Muscle of back (tissue), 11 donors: ENCODE data around the gene PCGF5. TPM values are rescaled to one million over a fixed set of nuclear protein-coding genes. Genes with fewer than 3 reads are reported as not detected.
"Not testable (repeated sequence)": the region's sequence is repeated elsewhere in the genome, so short reads cannot be mapped to it uniquely, and the experiment has no call there.

Experiments used
- DNase-seq, 3 donors: peaks; one replicate each; pipeline versions ENCODE4 v3.0.0 to v3.0.0-alpha.2; 2013
- polyA plus RNA-seq, 10 donors: library from polyadenylated mRNA; unstranded; fragments of 120-200 nt; gene quantifications; one replicate each; pipeline ENCODE4 v1.2.1, GENCODE V29; 2013; ENCODE audit not compliant: insufficient read length in 10 of 10

PCGF5 gene
- polyA plus RNA-seq, 10 donors: 15.0 to 32.0 (median 18.4) TPM

DNA sequence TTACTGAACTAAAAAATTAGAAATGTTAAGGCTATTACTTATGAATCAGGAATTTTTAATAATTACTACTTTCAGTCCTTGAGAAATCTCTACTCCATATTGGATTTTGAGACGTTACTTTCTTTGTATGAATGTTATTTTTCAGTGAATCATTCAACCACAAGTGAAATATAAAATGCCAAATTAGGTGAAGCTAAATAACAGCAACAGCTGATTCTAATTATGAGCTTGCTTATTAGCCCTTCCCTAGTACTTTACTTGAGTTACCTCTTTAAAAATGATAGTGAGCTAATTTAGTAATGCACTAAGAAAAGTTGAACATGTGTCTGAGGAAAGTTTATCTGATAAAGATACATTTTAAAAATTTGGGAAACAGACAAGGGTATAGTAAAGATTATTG, 51.4 kb downstream of the PCGF5 start:
- DNase-seq: peak in 1 of 3 donors; percentile 49

DNA sequence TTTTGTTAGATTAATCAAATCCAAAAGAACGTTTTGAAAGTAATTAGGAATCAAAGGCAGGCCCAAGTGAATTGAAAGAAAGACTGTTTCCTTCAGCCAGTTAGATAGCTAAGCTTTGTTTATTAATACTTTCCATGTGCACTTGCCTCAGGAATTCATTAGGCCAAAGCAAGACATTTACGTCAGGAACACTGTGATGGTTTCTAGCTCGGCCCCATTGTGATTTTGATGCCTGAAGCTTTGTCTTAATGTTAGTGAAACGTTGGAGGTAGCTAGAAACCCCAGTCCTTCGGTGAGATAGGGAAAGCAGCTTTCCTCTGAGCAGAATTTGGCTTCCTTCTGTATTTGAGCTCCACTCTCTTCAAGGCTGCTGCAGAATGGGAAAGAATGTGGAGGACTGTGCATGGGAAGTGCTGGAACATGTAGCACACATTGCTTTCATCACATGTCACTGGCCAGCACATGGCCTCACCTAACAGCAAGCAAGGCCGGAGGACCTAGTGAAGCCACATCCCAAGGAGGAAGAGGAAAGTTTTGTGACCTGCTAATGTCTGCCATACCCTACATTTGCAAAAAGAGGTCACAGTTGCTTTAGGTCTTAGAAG, 64.1 kb downstream of the PCGF5 start:
- DNase-seq: no peak

DNA sequence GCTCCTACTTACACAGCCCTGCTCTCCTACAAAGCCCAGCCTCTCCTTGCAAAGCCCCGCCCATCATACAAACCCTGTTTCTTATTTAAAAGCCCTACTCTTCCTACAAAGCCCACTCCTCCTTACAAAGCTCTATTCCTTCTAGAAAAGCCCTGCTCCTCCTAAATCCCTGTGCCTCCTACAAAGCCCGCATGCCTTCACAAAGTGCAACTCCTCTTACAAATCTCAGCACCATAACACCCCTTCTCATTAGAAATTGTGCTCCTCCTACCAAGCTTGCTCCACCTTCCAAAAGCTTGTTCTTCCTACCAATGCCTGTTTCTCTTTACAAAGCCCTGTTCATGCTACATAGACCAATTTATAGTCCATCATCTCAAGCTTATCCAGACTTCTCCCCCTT, 66.1 kb downstream of the PCGF5 start:
- no peak for DNase-seq

DNA sequence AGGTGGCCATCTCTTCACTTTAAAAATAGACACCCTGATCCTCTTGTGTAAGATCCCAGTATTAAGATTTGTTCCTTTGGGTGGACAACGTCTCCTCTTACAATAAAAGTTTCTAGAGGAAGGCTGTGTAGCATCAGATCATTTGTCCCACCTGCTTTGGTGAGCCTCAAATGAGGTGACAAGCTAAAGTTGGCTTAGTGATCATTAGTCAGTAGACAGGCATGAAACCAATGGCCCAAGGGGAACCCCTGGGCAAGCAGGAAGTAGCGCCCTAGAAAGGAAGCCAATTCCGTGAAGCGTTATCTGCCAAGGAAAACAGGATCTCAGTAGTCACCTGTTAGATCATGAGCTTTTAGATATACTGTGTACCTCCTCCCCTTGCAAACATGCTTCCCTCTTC, 66.8 kb downstream of the PCGF5 start:
- no peak for DNase-seq

DNA sequence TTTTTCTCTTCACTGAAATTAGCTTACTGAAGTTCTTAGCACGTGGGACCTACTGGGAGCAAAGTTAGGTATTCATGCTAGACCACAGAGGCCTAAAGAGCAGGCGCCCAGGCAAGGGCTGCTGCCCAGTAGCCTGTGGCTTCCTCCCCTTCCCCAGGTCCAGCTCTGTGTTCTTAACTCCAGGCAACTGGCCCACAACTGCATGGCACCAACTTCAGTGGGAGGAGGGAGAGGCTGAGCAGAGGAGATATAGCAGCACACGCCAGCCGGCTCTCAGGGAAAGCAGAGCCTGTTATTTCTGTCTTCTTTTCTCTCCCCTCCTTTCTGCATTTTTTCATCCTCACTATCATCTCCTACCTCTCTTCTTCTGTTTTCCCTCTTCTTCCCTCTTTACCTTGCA, 67.4 kb downstream of the PCGF5 start:
- no peak for DNase-seq

DNA sequence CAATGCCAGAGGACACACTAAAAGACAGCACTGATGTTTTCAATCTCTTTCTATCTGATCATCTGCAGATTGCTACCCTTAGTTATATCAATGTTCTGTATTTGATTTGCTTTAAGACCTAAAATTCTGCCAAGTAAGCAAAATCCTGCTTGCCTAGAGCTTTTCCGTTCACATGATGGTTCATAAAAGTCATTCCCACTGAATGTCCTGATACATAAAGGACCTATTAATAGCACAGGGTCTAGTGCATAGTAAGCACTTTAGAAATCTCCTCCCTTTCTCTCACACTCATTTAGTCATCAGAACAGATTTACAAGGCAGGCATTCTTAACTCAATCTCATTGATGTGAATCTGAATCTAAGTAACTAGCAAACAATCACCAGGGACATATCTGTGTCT, 68.8 kb downstream of the PCGF5 start:
- DNase-seq: no peak

DNA sequence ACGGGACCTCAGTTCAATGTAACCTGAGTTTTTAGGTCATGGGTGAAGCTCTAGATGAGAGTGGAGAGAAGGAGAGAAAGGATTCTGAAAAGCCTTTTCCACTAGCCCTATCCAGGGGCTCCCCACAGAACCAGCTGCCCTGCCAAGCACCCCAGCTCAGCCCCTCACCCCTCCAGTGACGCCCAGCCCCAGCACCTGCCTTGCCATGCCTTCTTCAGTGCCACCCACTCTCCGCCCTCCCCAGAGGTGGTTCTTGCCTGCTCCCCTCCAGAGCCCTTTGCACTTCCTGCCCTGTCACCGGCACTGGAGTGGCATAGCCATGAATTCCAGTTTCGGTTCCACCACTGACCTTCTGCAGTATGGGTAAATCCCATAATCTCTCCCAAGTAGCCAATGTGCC, 70.1 kb downstream of the PCGF5 start:
- no peak for DNase-seq

DNA sequence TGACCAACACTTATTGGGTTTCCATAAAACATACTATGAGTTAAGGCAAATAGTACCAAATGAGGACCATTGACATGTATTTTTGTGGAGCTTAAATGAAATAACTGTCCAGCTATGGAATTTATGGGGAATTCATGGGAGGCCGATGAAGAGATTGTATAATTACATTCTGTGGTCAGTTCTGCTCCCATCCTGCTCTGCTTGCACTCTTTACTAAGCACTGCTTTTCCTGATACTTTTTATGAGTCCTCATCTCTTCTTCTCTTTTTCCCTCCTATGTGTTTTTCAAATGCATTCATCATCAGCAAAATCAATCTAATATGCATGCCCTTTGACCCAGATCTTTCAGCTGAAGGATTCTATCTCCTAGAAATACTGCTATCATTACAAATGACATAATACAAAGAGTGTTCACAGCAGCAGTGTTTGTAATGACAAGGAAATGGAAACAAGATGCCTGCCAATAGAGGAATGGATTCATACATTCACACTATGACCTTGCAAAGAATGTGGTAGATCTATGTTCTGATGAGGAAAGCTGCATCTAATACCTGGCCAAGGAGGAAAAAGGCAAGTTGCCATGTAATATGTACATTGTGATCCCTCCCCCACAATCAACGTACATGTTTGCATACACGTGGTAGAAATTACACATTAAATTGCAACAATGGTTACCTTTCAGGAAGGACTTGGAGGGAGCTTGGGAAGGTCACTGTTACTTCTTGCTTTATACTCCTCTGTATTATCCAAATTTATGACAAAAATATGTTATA, 73.9 kb downstream of the PCGF5 start:
- no peak for DNase-seq

DNA sequence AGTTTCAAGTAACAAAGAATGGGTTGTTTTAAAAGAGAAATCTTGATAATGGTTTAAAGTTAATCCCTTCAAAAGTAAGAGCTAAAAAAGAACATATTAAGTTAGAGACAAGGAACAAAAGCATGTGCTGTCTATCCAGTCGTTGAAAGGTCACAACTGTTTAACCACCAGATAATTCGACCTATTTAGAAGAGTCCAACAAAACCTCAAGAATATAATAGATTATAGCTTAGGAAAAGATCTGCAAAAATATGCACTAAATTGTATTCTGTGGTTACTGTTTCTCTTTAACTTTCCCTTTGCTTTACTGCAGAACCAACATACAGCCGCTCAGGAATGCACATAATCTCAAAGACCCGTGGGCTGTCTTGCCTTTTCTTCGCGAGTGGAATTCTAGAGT, 74.9 kb downstream of the PCGF5 start:
- DNase-seq: no peak

DNA sequence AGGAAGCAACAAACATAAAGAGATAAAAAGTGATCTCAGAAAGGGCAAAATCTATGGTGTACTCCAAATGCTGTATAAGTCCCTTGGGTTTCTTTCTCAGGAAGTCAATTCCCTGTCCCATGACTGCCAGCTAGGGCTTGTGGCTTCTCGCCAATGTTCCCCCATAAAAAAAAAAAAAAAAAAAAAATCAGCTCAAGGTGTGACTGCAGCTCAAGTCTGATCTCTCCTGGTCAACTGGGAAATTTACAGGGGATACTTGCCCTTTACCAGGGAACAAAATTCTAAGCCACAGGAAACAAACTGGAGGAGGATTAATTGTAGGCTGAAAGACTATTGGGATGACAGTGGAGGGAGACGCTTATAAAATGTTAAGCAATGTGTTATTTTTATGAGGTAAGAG, 76.0 kb downstream of the PCGF5 start:
- DNase-seq: no peak

DNA sequence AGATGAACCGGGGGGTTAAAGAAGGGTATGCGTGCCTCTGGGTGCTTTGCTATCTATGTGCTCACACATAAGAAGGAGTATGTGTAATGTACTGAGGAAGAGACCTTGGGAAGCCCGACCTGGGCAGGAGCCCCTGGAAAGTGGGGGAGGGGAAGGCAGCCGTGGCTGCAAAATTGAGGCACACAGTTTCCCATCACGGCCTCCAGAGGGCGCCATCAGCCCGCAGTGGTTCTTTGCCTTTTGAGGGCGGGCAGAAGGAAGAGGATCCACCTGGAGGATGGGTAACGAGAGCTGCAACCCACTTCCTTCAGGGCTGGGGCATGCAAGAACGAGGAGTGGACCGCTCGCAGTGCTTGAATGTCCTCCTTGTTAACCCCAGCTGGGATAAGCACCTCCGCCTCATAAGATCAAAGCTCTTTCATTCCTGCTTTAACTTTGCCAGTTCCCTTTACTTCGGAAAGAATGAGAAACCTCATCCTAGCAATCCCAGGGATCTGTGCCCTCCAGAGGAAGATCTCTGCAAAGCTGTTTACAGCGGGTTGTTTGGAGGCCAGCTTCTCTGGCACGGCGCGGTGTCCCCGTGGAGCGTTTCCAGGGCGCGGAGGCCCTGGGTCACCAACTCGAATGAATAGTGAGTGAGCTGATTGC, 77.9 kb downstream of the PCGF5 start:
- peak; percentile 66 to 87 (median 81) for DNase-seq

DNA sequence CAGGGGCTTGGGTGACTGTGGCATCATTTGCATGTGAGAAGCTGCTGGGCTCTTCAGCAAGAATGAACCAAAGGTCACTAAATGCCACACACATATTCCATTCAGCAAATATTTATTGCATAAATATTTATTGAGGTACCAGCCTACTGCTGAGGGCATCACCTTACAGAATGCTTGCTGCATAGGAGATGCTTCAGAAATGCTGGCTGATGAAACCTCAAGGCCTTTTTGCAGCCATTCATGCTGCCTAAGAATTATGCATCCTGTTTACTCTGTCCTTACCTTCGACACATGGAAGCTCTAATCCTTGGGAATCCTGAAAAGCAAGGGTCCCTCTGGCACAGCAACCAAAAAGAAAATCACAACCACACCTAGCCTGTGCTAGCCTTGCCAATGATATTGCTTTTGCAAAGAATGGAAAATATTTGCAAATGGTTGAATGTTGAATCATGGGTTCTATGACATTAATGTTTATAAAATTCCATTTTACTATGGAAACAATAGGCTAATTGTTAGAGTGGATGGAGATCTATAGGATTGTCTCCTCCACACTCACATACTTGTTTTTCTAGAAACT, 79.6 kb downstream of the PCGF5 start:
- DNase-seq: no peak

DNA sequence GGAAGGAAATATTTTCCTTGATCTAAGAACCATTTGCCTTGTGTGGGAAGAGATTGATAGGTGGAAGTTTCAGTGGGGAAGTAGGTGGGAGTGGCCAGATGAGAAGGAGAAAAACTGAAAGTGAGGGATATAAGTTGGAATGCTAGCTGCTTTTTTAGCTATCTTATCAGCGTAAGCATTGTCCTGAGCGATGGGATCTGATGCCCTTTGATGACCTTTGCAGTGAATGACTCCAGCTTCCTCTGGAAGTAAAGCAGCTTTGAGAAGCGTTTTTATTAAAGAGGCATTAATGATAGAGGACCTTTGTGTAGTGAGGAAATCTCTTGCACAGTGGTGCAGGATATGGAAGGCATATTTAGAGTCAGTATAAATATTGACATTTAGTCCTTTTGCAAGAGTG, 82.5 kb downstream of the PCGF5 start:
- DNase-seq: not testable (repeated sequence)

DNA sequence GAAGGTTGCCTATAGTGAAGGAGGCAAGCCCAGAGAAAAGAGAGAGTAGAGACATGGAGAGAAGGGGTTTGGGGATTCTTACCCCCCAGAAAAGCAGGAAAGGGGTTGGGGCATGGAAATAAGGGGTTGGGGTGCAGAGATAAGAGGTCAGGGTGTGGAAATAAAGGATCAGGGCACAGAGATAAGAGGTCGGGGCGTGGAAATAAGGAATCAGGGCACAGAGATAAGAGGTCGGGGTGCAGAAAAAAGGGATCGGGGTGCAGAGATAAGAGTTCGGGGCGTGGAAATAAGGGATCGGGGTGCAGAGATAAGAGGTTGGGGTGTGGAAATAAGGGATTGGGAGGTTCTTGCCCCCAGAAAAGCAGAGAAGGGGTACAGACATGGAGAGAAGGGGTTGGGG, 85.5 kb downstream of the PCGF5 start:
- not testable (repeated sequence) for DNase-seq

DNA sequence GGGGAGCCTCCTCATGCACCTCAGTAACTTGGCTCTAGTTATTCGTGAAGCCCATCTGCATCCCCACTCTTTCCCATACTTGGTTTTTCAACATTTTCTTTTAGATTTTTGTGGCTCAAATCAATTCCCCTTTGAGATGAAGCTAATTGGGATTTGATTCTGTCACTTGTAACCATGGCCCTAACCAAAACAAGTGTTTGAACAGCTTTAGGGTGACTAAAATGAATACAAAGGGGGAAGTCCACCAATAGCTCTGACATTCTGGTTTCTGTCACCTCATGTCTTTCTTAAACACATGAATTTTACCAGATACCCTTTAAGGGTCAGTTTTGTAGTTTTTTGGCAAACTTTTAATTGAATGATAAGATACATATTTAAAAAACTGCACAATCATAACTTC, 87.0 kb downstream of the PCGF5 start:
- no peak for DNase-seq

DNA sequence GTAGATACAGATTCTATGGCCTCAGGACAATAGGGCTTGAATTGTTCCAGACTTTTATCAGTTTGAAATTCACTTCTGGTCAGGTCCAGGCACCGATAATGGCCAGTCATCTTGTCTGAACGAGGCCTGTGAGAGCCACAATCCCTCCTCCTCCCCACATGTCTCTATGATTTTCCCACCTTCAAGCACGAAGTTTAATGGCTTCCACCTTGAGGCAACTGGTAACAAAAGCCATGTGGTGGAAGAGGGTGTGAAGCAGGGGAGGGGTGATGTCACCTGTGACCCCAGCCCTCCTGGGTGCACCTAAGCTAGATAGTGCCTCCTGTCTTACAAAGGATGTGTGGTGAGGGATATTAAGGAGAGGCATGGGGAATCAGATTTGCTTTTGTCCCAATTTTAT, 89.2 kb downstream of the PCGF5 start:
- DNase-seq: no peak

DNA sequence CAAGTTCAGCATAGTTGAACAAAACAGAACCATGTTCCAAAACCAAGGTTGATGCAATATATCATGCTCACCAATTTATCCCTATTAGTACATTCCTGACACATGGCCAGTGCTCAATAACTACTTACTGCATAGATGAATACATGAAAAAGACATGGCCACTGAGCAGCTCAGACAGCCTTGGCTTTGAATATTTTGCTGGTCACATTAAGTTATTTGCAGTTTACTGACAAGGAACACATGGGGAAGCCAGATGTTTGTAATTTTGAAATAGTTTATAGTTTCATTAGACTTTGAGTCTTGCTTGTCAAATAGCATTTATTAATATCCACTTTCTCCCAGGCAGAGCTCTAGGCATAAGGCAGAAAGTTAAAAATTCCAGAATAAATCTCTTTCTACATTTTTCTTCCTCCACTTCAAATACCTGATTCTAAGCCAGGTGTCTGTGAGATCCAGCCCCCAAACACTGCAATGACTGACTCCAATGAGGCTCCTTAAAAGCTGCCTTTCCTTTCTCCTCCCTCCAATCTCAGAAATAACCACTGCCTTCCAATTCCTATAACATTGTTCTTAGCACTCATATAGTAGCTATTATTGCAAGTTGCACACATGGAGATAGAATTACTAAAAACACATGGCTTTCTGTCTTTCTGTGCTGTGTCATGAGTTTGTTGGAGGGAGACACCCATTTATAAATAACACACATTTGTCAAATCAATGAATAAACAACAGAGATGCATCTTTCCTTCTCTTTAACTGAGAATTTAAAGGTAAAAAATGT, 91.3 kb downstream of the PCGF5 start:
- DNase-seq: peak in 1 of 3 donors; percentile 20

DNA sequence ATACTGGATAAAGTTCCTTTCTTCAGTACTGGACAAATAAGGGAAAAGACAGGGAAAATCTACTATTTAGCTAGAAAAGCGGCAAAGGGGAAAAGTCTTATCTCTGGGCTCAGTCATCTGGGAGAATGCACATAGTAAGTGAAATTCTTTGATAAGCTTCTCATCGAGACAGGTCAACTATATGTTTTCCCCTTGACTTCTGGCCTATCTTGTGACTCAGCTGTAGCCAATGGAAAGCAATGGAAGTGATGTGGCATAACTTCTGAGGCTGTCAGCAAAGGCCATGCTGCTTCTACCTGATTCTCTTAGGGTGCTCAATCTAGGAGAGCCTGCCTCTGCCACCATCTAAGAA, 91.9 kb downstream of the PCGF5 start:
- no peak for DNase-seq

DNA sequence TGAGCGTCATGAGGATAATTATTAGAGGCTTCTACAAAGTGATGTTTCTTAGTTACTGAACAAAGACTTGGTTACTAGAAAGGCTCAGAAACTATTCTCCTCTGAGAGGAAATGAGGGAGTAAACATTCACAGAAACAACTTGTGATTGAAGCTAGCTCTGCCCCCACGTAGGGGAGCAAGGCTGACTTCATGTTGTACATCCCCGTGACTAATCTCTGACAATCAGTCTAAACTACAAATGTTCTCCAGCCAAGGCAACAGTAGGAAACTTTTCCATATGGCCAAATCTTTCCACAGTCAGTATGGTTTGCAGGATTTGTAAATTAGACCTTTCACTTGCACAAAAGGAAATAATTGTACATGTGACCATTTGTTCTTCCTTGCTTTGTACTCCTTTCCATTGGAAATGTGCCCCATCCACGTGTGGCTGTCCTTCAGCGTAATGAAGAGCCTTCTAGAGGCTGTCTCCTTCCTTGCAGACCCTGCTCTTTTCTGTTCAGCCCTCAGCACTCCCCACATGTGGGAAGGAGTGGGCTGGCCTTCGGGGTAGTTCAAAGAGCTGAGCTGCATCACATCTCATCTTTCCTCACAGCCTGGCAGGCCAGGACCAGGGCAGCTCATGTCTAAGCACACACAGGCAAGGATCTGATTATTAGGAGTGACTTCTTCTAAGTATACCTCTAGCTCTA, 93.5 kb downstream of the PCGF5 start:
- peak; percentile 22 to 56 (median 36) for DNase-seq

DNA sequence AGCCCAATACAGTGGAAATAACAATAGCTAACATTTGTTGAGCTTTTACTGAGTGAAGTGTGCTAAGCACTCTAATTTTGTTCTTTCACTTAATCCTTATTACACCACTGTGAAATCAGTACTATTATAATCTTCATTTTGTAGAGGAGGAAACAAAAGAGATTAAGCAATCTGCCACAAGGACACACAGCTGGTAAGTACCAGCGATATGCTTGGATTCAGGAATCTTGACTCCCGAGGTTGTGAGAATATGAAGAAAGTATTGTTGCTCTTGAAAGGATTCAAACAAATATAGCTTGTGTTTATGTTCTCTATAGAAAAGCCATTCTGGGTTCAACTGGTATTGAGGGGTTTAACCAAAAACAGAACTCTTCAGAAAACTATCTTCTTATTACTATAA, 96.0 kb downstream of the PCGF5 start:
- no peak for DNase-seq

DNA sequence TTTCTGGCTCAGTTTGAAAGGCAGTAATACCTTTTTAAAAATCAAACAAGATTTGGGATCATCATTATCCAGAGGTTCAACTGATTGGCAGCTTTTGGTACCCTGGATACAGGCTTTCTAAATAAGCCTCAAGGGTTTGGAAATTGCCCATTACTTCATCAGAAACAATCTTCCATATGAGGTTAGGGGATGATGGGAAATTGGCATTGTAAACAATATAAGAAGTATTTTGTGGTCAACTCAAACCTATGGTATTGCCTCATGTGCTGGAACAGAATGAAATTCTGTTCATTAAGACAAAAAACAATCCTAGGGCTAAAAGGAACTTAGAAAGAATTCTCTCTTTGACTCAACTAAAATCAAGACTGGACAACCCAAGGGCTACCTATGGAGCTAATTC, 97.1 kb downstream of the PCGF5 start:
- DNase-seq: no peak

DNA sequence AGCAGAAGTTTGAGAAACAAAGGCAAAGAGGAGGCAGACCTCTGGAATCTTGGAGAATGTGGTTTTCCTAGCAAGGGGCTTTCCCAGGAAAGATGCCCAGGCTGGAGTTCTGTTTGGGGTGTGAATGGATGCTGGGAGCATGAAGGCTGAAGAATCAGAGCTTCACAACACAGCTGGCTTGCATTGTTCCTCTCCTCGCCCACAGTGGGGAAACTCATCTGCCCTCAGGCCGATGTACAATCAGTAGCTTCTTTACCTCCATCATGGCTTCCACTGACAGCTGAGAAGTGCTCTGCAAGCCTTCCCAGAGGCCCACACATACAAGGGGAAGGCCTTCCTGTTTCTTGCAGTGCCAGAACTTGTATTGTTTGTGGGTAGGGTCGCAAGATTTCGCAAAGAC, 98.9 kb downstream of the PCGF5 start:
- DNase-seq: no peak
